Trophoblast cell (in vitro differentiated cells and primary cell): ENCODE results near the gene TC2N.

Source experiments
- DNase-seq, 2 donors: peaks; one replicate each; pipeline ENCODE4 v3.0.0-alpha.2; 2016
- H2AFZ ChIP-seq: 2 replicates; pipeline ENCODE4 v1.6.1; 2013; ENCODE audit warnings: low read length, moderate library complexity, mild to moderate bottlenecking; ENCODE audit not compliant: insufficient read depth, poor library complexity
- H2AK5ac ChIP-seq: 2 replicates; pipeline ENCODE4 v1.6.1; 2013; ENCODE audit warnings: mild to moderate bottlenecking, low read length
- H2BK120ac ChIP-seq: 2 replicates; pipeline ENCODE4 v1.6.1; 2013; ENCODE audit warnings: low read length, mild to moderate bottlenecking, moderate library complexity; ENCODE audit not compliant: insufficient read depth, poor library complexity
- H2BK12ac ChIP-seq: 2 replicates; pipeline ENCODE4 v1.6.1; 2013; ENCODE audit warnings: mild to moderate bottlenecking, low read length, moderate library complexity
- H2BK5ac ChIP-seq: 2 replicates; pipeline ENCODE4 v1.6.1; 2013; ENCODE audit warnings: low read length, low read depth, moderate library complexity, mild to moderate bottlenecking; ENCODE audit not compliant: poor library complexity
- H3K14ac ChIP-seq: 2 replicates; pipeline ENCODE4 v1.6.1; 2013; ENCODE audit warnings: mild to moderate bottlenecking, low read length
- H3K18ac ChIP-seq: 2 replicates; pipeline ENCODE4 v1.6.1; 2013; ENCODE audit warnings: mild to moderate bottlenecking, low read length
- H3K23ac ChIP-seq: 2 replicates; pipeline ENCODE4 v1.6.1; 2013; ENCODE audit warnings: low read length
- H3K27ac ChIP-seq: 2 replicates; pipeline ENCODE4 v1.5.1; 2013; ENCODE audit warnings: low read depth, mild to moderate bottlenecking, inconsistent platforms, low read length, moderate library complexity
- H3K27me3 ChIP-seq: 2 replicates; pipeline ENCODE4 v1.6.1; 2013; ENCODE audit warnings: inconsistent platforms, mild to moderate bottlenecking, low read length, moderate library complexity; ENCODE audit not compliant: insufficient read depth
- H3K36me3 ChIP-seq, 2 experiments: 1 replicate in 1 of 2; 2 replicates in 1 of 2; pipeline ENCODE4 v1.6.1; 2013; ENCODE audit warnings: low read length in 2 of 2, mild to moderate bottlenecking in 2 of 2, moderate library complexity in 1 of 2; ENCODE audit not compliant: insufficient read depth in 2 of 2, control insufficient read depth in 1 of 2
- H3K4ac ChIP-seq: 2 replicates; pipeline ENCODE4 v1.6.1; 2013; ENCODE audit warnings: low read depth, mild to moderate bottlenecking, low read length, moderate library complexity
- H3K4me1 ChIP-seq, 2 experiments: 1 replicate in 1 of 2; 2 replicates in 1 of 2; pipeline ENCODE4 v1.6.1; 2013; ENCODE audit warnings: low read length in 2 of 2, mild to moderate bottlenecking in 2 of 2, moderate library complexity in 1 of 2; ENCODE audit not compliant: insufficient read depth in 2 of 2, control insufficient read depth in 1 of 2
- H3K4me2 ChIP-seq: 2 replicates; pipeline ENCODE4 v1.6.1; 2013; ENCODE audit warnings: inconsistent platforms, mild to moderate bottlenecking, low read length, moderate library complexity
- H3K4me3 ChIP-seq: 2 replicates; pipeline ENCODE4 v1.5.1; 2013; ENCODE audit warnings: mild to moderate bottlenecking, low read depth, low read length, inconsistent platforms
- H3K79me1 ChIP-seq: one replicate; pipeline ENCODE4 v1.6.1; 2013; ENCODE audit warnings: low read length
- H3K79me2 ChIP-seq: 2 replicates; pipeline ENCODE4 v1.6.1; 2013; ENCODE audit warnings: low read length, mild to moderate bottlenecking; ENCODE audit not compliant: control insufficient read depth, insufficient read depth, poor library complexity
- H3K9ac ChIP-seq: 2 replicates; pipeline ENCODE4 v1.6.1; 2013; ENCODE audit warnings: mild to moderate bottlenecking, low read length
- H3K9me3 ChIP-seq: 2 replicates; pipeline ENCODE4 v1.6.1; 2013; ENCODE audit warnings: low read depth, mild to moderate bottlenecking, control low read depth, inconsistent platforms, low read length; ENCODE audit not compliant: insufficient read depth
- H4K12ac ChIP-seq: 2 replicates; pipeline ENCODE4 v1.6.1; 2013; ENCODE audit warnings: low read depth, mild to moderate bottlenecking, low read length, moderate library complexity
- H4K8ac ChIP-seq: 2 replicates; pipeline ENCODE4 v1.6.1; 2013; ENCODE audit warnings: low read depth, mild to moderate bottlenecking, low read length, moderate library complexity
- H4K91ac ChIP-seq: one replicate; pipeline ENCODE4 v1.6.1; 2013; ENCODE audit warnings: low read depth, mild to moderate bottlenecking, low read length, moderate library complexity
- WGBS: extraction: QIAGEN DNeasy Blood & Tissue Kit; methylation state at CpG from one replicate; pipeline ENCODE4 v1.1.7; 2013; ENCODE audit warnings: missing lambda C conversion rate; ENCODE audit not compliant: insufficient read length, insufficient coverage; ENCODE audit errors: extremely low coverage; 5-methylcytosine and 5-hydroxymethylcytosine counted together

The TC2N gene

DNA sequence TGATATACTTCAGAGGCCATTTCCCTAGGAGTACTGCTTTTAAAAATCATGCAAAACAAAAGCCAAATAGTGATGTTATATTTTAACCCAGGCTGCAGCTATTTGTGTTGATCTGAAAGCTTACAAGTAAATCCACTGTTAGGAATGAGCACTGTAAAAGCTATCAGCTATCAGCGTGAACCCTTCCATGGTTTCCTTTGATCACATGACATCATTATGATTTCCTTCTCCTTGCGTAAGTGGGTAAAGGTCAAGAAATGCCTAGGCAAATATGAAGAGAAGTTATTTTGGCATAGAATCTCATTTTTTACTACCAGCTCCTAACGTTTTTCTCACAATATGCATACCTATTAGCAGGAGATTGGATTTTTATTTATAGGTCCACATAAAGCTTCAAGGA is 86.9 kb downstream of the TC2N start:
- Histone ChIP-seq H2BK5ac (no peak overlapping the region), H4K91ac (no peak overlapping the region), H3K9me3 (no peaks in the 10 kb centered on the region), H3K4me2 (no peak overlapping the region), H3K27me3 (no peaks in the 10 kb centered on the region), H3K27ac (no peak overlapping the region), H3K4me3 (no peak overlapping the region), H3K79me1 (no peaks in the 10 kb centered on the region), H3K9ac (no peak overlapping the region), H2AK5ac (no peak overlapping the region), H3K4ac (no peak overlapping the region), H3K23ac (no peak overlapping the region), H2BK12ac (no peak overlapping the region), H4K12ac (no peak overlapping the region), H3K36me3 (no peaks in the 10 kb centered on the region), H3K14ac (no peak overlapping the region), H4K8ac (no peak overlapping the region), H2BK120ac (no peak overlapping the region), H3K4me1 (no peaks in the 10 kb centered on the region), H2AFZ (no peak overlapping the region), H3K18ac (no peak overlapping the region), H3K79me2 (no peaks in the 10 kb centered on the region)
- peak in 1 of 2 donors; percentile 2 for DNase-seq
- WGBS: no CpG with 5 or more reads among the region's 3 CpGs

- H3K27me3 ChIP-seq: no peaks in the 10 kb centered on the region
- H4K8ac ChIP-seq: no peak overlapping the region
- no peak overlapping the region for H3K4me2 ChIP-seq
- no peak overlapping the region for H3K18ac ChIP-seq
- no peak overlapping the region for H2BK5ac ChIP-seq
- H3K36me3 ChIP-seq: no peaks in the 10 kb centered on the region
- no peak overlapping the region for H3K4me3 ChIP-seq
- no peak overlapping the region for H3K4ac ChIP-seq
- no peak overlapping the region for H2AK5ac ChIP-seq
- no peak overlapping the region for H4K91ac ChIP-seq
- H4K12ac ChIP-seq: no peak overlapping the region
- no peak overlapping the region for H3K14ac ChIP-seq
- no CpG with 5 or more reads among the region's 2 CpGs for WGBS
- H2BK120ac ChIP-seq: no peak overlapping the region
- no peaks in the 10 kb centered on the region for H3K4me1 ChIP-seq
- H3K79me1 ChIP-seq: no peaks in the 10 kb centered on the region
- no peak overlapping the region for H3K27ac ChIP-seq
- H2AFZ ChIP-seq: no peak overlapping the region
- no peaks in the 10 kb centered on the region for H3K79me2 ChIP-seq
- H3K23ac ChIP-seq: no peak overlapping the region
- no peak for DNase-seq
- no peak overlapping the region for H2BK12ac ChIP-seq
- no peaks in the 10 kb centered on the region for H3K9me3 ChIP-seq
- H3K9ac ChIP-seq: no peak overlapping the region
Measured at GRCh38 chr14:91778217-91778616, 89.1 kb downstream of the TC2N start.

- no peak for DNase-seq
- no peak overlapping the region for H3K4ac ChIP-seq
- H3K27me3 ChIP-seq: no peaks in the 10 kb centered on the region
- no peak overlapping the region for H2BK12ac ChIP-seq
- no peak overlapping the region for H3K9ac ChIP-seq
- no peak overlapping the region for H4K91ac ChIP-seq
- H3K18ac ChIP-seq: no peak overlapping the region
- H3K9me3 ChIP-seq: no peaks in the 10 kb centered on the region
- no peak overlapping the region for H4K8ac ChIP-seq
- no peak overlapping the region for H2BK5ac ChIP-seq
- no peak overlapping the region for H4K12ac ChIP-seq
- H3K23ac ChIP-seq: no peak overlapping the region
- H3K4me2 ChIP-seq: no peak overlapping the region
- no peaks in the 10 kb centered on the region for H3K79me2 ChIP-seq
- no peak overlapping the region for H2AFZ ChIP-seq
- no CpG with 5 or more reads among the region's 5 CpGs for WGBS
- H3K36me3 ChIP-seq: no peaks in the 10 kb centered on the region
- H3K79me1 ChIP-seq: no peaks in the 10 kb centered on the region
- no peak overlapping the region for H3K14ac ChIP-seq
- H3K4me1 ChIP-seq: no peaks in the 10 kb centered on the region
- no peak overlapping the region for H3K4me3 ChIP-seq
- H2BK120ac ChIP-seq: no peak overlapping the region
- no peak overlapping the region for H3K27ac ChIP-seq
- no peak overlapping the region for H2AK5ac ChIP-seq
Measured at GRCh38 chr14:91774140-91775096, 92.9 kb downstream of the TC2N start.

- no peak overlapping the region for H3K14ac ChIP-seq
- no peak for DNase-seq
- no peak overlapping the region for H3K4me3 ChIP-seq
- H2AFZ ChIP-seq: no peak overlapping the region
- H3K79me1 ChIP-seq: no peaks in the 10 kb centered on the region
- no CpG with 5 or more reads among the region's 2 CpGs for WGBS
- H3K27me3 ChIP-seq: no peaks in the 10 kb centered on the region
- H4K12ac ChIP-seq: no peak overlapping the region
- H2BK5ac ChIP-seq: no peak overlapping the region
- no peak overlapping the region for H2BK120ac ChIP-seq
- H3K9ac ChIP-seq: no peak overlapping the region
- no peaks in the 10 kb centered on the region for H3K36me3 ChIP-seq
- no peak overlapping the region for H3K27ac ChIP-seq
- no peak overlapping the region for H2BK12ac ChIP-seq
- no peak overlapping the region for H3K4ac ChIP-seq
- no peak overlapping the region for H4K8ac ChIP-seq
- no peaks in the 10 kb centered on the region for H3K79me2 ChIP-seq
- no peak overlapping the region for H3K23ac ChIP-seq
- H2AK5ac ChIP-seq: no peak overlapping the region
- H3K9me3 ChIP-seq: no peaks in the 10 kb centered on the region
- no peak overlapping the region for H3K4me2 ChIP-seq
- no peak overlapping the region for H3K18ac ChIP-seq
- no peaks in the 10 kb centered on the region for H3K4me1 ChIP-seq
- H4K91ac ChIP-seq: no peak overlapping the region
Measured at GRCh38 chr14:91770185-91770584, 97.2 kb downstream of the TC2N start.
